Thyroid gland (tissue), 4 donors: ENCODE results near the gene ITPRIPL2. TPM values are rescaled to one million over a fixed set of nuclear protein-coding genes. Genes with fewer than 3 reads are reported as not detected.

Source experiments
- DNase-seq, 2 donors: peaks; one replicate each; pipeline ENCODE4 v3.0.0-alpha.2; 2019
- H3K27ac ChIP-seq, 3 donors: fragments of 200-600 bp; sonication (generic); 1 replicate in 2 of 3; 2 replicates in 1 of 3; pipeline ENCODE4 v1.5.1; 2016 to 2019; ENCODE audit warnings: mild to moderate bottlenecking in 1 of 3, moderate library complexity in 1 of 3
- H3K27me3 ChIP-seq: fragments of 200-600 bp; sonication (generic); one replicate; pipeline ENCODE4 v1.5.1; 2019
- H3K36me3 ChIP-seq, 2 donors: fragments of 200-600 bp; sonication (generic); one replicate each; pipeline ENCODE4 v1.5.1; 2016 to 2019
- H3K4me1 ChIP-seq, 2 donors: fragments of 200-600 bp; sonication (generic); one replicate each; pipeline ENCODE4 v1.5.1; 2017 to 2019
- H3K4me3 ChIP-seq, 3 donors: fragments of 200-600 bp; sonication (generic); replicated peaks in 1 of 3; 1 replicate in 2 of 3; 2 replicates in 1 of 3; pipeline ENCODE4 v1.5.1; 2016; ENCODE audit warnings: mild to moderate bottlenecking in 1 of 3
- H3K9me3 ChIP-seq: fragments of 200-600 bp; sonication (generic); one replicate; pipeline ENCODE4 v1.5.1; 2017
- POLR2A ChIP-seq, 2 donors: fragments of 450-650 bp; IDR thresholded peaks; one replicate each; pipeline ENCODE4 v1.6.1; 2017; ENCODE audit warnings: antibody characterized with exemption in 2 of 2, mild to moderate bottlenecking in 2 of 2, moderate library complexity in 1 of 2
- WGBS, 2 donors: methylation state at CpG; one replicate each; pipeline ENCODE4 v1.1.5; 2017; 5-methylcytosine and 5-hydroxymethylcytosine counted together
- intact Hi-C: fragments of 100-400 bp; cut with DNase I; formaldehyde crosslinking; loops from one replicate; pipeline ENCODE4 v1.15.1; 2023
- total RNA-seq, 4 donors: library from RNA; depleted of rRNA; stranded (reverse); fragments of >200 nt; gene quantifications; one replicate each; pipeline ENCODE4 v1.2.3, GENCODE V29; 2016
- TF ChIP-seq, protein P1 (sequence below), 6 experiments: fragments of 200-600 bp in 3 of 6; fragments of 450-650 bp in 3 of 6; sonication (generic) in 3 of 6; IDR thresholded peaks; one replicate each; pipeline ENCODE4 v1.5.1; 2016 to 2019; ENCODE audit warnings: antibody characterized with exemption in 6 of 6, mild to moderate bottlenecking in 2 of 6, inconsistent platforms in 1 of 6, moderate library complexity in 1 of 6

The ITPRIPL2 gene
- total RNA-seq, 4 donors from 2014 or later, result 34.2 to 47.0 (median 39.7) TPM

DNA sequence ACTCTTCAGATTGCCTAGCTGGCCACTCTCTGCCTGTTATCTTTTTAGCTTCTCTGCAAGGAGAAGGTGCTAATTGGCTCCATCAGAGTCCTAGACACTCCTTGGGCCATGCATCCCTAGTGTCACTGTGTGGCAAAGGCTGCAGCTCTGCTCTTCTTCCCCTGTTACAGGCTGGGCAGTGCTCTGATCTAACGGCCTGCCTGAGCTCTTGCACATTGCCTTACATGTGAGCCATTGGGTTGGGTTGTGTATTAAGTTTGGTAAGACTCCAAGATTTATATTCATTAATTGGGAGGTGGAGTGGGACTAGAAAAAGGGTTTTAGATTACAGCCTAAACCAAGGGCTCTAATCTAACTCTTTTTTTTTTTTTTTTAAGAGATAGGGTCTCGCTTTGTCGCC lies 31.2 kb downstream of the ITPRIPL2 start:
- 79 to 83% methylated on average over 3 of the region's 3 CpGs for WGBS, 2 donors
- H3K4me1 ChIP-seq, result peaks cover 0 to 3% of the 10 kb centered on the region in 2 donors
- DNase-seq, result no peak
- H3K4me3 ChIP-seq, result no peak overlapping the region
- no peaks in the 10 kb centered on the region for H3K9me3 ChIP-seq
- TF ChIP-seq, protein P1, sequence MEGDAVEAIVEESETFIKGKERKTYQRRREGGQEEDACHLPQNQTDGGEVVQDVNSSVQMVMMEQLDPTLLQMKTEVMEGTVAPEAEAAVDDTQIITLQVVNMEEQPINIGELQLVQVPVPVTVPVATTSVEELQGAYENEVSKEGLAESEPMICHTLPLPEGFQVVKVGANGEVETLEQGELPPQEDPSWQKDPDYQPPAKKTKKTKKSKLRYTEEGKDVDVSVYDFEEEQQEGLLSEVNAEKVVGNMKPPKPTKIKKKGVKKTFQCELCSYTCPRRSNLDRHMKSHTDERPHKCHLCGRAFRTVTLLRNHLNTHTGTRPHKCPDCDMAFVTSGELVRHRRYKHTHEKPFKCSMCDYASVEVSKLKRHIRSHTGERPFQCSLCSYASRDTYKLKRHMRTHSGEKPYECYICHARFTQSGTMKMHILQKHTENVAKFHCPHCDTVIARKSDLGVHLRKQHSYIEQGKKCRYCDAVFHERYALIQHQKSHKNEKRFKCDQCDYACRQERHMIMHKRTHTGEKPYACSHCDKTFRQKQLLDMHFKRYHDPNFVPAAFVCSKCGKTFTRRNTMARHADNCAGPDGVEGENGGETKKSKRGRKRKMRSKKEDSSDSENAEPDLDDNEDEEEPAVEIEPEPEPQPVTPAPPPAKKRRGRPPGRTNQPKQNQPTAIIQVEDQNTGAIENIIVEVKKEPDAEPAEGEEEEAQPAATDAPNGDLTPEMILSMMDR (IDR thresholded peaks at IDR 0.05), result no peak
- no peak for TF ChIP-seq POLR2A (IDR thresholded peaks at IDR 0.05)
- no peaks in the 10 kb centered on the region for H3K36me3 ChIP-seq
- intact Hi-C loops, result no loop called here
- no peak overlapping the region for H3K27ac ChIP-seq
- no peaks in the 10 kb centered on the region for H3K27me3 ChIP-seq

DNA sequence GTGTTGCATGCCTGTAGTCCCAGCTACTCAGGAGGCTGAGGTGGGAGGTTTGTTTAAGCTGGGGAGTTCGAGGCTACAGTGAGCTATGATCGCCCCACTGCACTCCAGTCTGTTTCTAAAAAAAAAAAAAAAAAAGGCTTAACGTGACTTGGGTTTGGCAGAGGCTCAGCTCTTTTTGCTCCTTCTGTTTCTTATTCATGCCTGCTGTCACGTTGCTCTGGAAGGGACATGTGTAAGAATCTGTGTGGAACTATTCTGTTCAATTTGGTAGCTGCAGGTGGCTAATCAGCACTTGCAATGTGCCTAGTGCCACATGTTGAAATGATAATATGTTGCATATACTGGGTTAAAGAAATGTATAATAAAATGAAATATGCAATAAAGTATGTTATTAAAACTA lies 33.4 kb downstream of the ITPRIPL2 start:
- TF ChIP-seq POLR2A (IDR thresholded peaks at IDR 0.05), result no peak
- TF ChIP-seq, protein P1 (IDR thresholded peaks at IDR 0.05), result no peak
- H3K27me3 ChIP-seq, result no peaks in the 10 kb centered on the region
- no peaks in the 10 kb centered on the region for H3K36me3 ChIP-seq
- no peak overlapping the region for H3K27ac ChIP-seq
- 62 to 70% methylated on average over 4 of the region's 4 CpGs for WGBS, 2 donors
- no peak for DNase-seq
- H3K9me3 ChIP-seq, result no peaks in the 10 kb centered on the region
- no peaks in the 10 kb centered on the region for H3K4me1 ChIP-seq
- intact Hi-C loops, result no loop called here
- no peak overlapping the region for H3K4me3 ChIP-seq

DNA sequence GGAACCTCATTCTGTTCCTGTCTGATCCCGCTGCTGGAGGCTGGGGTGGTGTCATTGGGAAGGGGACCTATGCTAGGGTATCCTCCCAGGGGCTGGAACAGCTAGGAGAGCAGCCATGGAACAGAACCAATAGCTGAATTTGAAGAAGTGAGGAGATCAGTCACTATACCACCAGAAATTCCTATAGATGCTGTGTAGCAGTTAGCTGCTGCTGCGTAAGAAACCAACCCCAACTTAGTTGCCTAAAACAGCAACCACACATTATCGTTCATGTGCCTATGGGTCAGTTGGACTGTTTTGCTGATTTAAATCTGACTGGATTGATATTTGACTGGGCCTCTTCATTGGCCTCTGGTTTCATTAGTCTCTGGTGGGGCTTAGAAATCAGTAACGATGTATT lies 33.9 kb downstream of the ITPRIPL2 start:
- no peaks in the 10 kb centered on the region for H3K36me3 ChIP-seq
- no peaks in the 10 kb centered on the region for H3K9me3 ChIP-seq
- no peaks in the 10 kb centered on the region for H3K27me3 ChIP-seq
- no peak overlapping the region for H3K4me3 ChIP-seq
- 97 to 99% methylated on average over 4 of the region's 4 CpGs for WGBS, 2 donors
- TF ChIP-seq POLR2A (IDR thresholded peaks at IDR 0.05), result no peak
- TF ChIP-seq, protein P1 (IDR thresholded peaks at IDR 0.05), result no peak
- H3K4me1 ChIP-seq, result no peaks in the 10 kb centered on the region
- no peak overlapping the region for H3K27ac ChIP-seq
- no peak for DNase-seq
- intact Hi-C loops, result no loop called here

DNA sequence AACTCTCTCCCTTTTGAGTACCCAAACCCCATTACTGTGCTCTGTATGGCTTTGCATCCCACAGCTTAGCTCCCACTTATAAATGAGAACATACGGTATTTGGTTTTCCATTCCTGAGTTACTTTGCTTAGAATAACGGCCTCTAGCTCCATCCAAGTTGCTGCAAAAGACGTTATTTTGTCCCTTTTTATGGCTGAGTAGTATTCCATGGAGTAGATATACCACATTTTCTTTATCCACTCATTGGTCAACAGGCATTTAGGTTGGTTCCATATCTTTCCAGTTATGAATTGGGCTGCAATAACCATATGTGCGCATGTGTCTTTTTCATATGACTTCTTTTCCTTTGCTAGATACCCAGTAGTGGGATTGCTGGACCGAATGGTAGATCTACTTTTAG lies 34.4 kb downstream of the ITPRIPL2 start:
- no peak for DNase-seq
- 94 to 95% methylated on average over 5 of the region's 5 CpGs for WGBS, 2 donors
- no peak for TF ChIP-seq POLR2A (IDR thresholded peaks at IDR 0.05)
- TF ChIP-seq, protein P1 (IDR thresholded peaks at IDR 0.05), result no peak
- Histone ChIP-seq H3K4me1 (no peaks in the 10 kb centered on the region), H3K4me3 (no peak overlapping the region), H3K9me3 (no peaks in the 10 kb centered on the region), H3K27me3 (no peaks in the 10 kb centered on the region), H3K36me3 (no peaks in the 10 kb centered on the region), H3K27ac (no peak overlapping the region)
- intact Hi-C loops, result no loop called here

DNA sequence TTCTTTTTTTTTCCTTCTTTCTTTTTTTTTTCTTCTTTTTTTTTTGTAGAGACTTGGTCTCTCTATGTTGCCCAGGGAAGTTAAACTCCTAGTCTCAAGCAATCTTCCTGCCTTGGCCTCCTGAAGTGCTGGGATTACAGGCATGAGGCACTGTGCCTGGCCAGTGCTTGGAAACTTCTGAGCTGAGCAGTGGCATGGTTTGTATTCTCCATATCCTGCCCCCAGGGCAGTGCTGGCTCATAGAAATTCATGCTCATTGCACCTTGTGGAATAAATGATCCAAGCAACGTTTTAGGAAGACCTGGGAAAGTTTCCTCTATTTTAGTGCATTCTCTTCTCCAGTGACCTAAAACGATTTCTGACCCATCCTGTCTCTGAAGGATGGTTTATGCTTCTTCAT lies 37.5 kb downstream of the ITPRIPL2 start:
- Histone ChIP-seq H3K36me3 (no peaks in the 10 kb centered on the region), H3K27ac (no peak overlapping the region), H3K4me1 (no peaks in the 10 kb centered on the region), H3K4me3 (no peak overlapping the region), H3K27me3 (no peaks in the 10 kb centered on the region), H3K9me3 (no peaks in the 10 kb centered on the region)
- 62 to 65% methylated on average over 2 of the region's 2 CpGs for WGBS, 2 donors
- intact Hi-C loops, result no loop called here
- TF ChIP-seq POLR2A (IDR thresholded peaks at IDR 0.05), result no peak
- TF ChIP-seq, protein P1 (IDR thresholded peaks at IDR 0.05), result no peak
- no peak for DNase-seq
